22Rv1 (cell line): Measurements from ENCODE around the gene TIMM10B.

Experiments used
- ZFX ChIP-seq: fragments of 450-650 bp; IDR thresholded peaks from 2 replicates; pipeline ENCODE4 v1.6.1; 2017; ENCODE audit warnings: antibody characterized with exemption, borderline replicate concordance
- TF ChIP-seq, protein P1 (sequence below): fragments of 450-650 bp; IDR thresholded peaks from 2 replicates; pipeline ENCODE4 v1.5.1; 2017; ENCODE audit warnings: mild to moderate bottlenecking

DNA sequence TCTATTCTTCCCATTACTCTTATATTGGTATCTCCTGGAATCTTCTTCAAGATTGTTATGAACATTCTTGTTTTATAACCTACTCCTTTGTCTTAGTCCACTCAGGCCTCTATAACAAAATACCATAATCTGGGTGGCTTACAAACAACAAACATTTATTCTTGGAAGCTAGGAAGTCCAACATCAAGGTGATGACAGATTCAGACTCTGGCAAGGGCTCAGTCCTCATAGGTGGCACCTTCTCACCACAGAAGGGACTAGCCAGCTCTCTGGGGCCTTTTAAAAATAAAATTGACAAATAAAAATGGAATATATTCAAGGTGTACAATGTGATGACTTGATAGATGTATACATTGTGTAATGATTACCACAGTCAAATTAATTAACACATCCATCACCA is 35.6 kb downstream of the TIMM10B start:
- TF ChIP-seq, protein P1, sequence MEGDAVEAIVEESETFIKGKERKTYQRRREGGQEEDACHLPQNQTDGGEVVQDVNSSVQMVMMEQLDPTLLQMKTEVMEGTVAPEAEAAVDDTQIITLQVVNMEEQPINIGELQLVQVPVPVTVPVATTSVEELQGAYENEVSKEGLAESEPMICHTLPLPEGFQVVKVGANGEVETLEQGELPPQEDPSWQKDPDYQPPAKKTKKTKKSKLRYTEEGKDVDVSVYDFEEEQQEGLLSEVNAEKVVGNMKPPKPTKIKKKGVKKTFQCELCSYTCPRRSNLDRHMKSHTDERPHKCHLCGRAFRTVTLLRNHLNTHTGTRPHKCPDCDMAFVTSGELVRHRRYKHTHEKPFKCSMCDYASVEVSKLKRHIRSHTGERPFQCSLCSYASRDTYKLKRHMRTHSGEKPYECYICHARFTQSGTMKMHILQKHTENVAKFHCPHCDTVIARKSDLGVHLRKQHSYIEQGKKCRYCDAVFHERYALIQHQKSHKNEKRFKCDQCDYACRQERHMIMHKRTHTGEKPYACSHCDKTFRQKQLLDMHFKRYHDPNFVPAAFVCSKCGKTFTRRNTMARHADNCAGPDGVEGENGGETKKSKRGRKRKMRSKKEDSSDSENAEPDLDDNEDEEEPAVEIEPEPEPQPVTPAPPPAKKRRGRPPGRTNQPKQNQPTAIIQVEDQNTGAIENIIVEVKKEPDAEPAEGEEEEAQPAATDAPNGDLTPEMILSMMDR = no peak
- TF ChIP-seq ZFX = no peak
